Kidney glomerular epithelial cell (primary cell): ENCODE measurements around the gene ACD.
"Not testable (repeated sequence)": the region's sequence is repeated elsewhere in the genome, so short reads cannot be mapped to it uniquely, and the experiment has no call there.

Experiments
- DNase-seq: peaks from one replicate; lab custom pipeline; 2025; lab: John Stamatoyannopoulos, UW

Gene ACD

GRCh38 chr16:67659675-67660563 is at the start of gene ACD:
ACD (minus strand) TSS chr16:67660260; CDS start chr16:67660220, 40 bp downstream.
- peak; percentile 75 for DNase-seq

- no peak for DNase-seq
Observed at GRCh38 chr16:67709050-67709449, 49.0 kb upstream of the ACD start.

- no peak for DNase-seq
Observed at GRCh38 chr16:67708368-67708771, 48.3 kb upstream of the ACD start.

GRCh38 chr16:67707790-67708189 is 47.7 kb upstream of the ACD start:
- no peak for DNase-seq

- DNase-seq, result no peak
Observed at GRCh38 chr16:67707210-67707609, 47.1 kb upstream of the ACD start.

GRCh38 chr16:67704110-67704509 is 44.0 kb upstream of the ACD start:
- DNase-seq, result no peak

- DNase-seq, result no peak
Observed at GRCh38 chr16:67703626-67704025, 43.6 kb upstream of the ACD start.

GRCh38 chr16:67702130-67702529 is 42.1 kb upstream of the ACD start:
- no peak for DNase-seq

GRCh38 chr16:67701420-67701819 is 41.4 kb upstream of the ACD start:
- DNase-seq, result no peak

GRCh38 chr16:67699265-67699664 is 39.2 kb upstream of the ACD start:
- no peak for DNase-seq

- DNase-seq, result no peak
Observed at GRCh38 chr16:67697422-67698185, 37.5 kb upstream of the ACD start.

GRCh38 chr16:67694611-67695010 is 34.6 kb upstream of the ACD start:
- DNase-seq, result no peak

- DNase-seq, result not testable (repeated sequence)
Observed at GRCh38 chr16:67693517-67694285, 33.6 kb upstream of the ACD start.

GRCh38 chr16:67685388-67686112 is 25.5 kb upstream of the ACD start:
- no peak for DNase-seq

- no peak for DNase-seq
Observed at GRCh38 chr16:67683767-67684166, 23.7 kb upstream of the ACD start.

GRCh38 chr16:67679935-67680897 is 20.2 kb upstream of the ACD start:
- DNase-seq, result no peak

GRCh38 chr16:67678354-67679023 is 18.4 kb upstream of the ACD start:
- no peak for DNase-seq

- no peak for DNase-seq
Observed at GRCh38 chr16:67677712-67678111, 17.7 kb upstream of the ACD start.

GRCh38 chr16:67676939-67677338 is 16.9 kb upstream of the ACD start:
- DNase-seq, result no peak

- DNase-seq, result no peak
Observed at GRCh38 chr16:67676516-67676915, 16.5 kb upstream of the ACD start.
